ENCODE results near the gene NNT. TPM values are rescaled to one million over a fixed set of nuclear protein-coding genes. Genes with fewer than 3 reads are reported as not detected.

Gene NNT
- polyA plus RNA-seq, 1 donor (not counting 4 experiments of a cell fraction or from before 2014, with no cell fraction given), result 23.3 TPM

- H3K4me1 ChIP-seq (ENCODE audit: control insufficient read depth, extremely low read depth, insufficient read depth, low read length), result no peaks in the 10 kb centered on the region
- H3K4me2 ChIP-seq (ENCODE audit: control insufficient read depth, extremely low read depth, insufficient read depth, low read depth, low read length), result no peak overlapping the region
- no peak overlapping the region for H3K27ac ChIP-seq (ENCODE audit: control insufficient read depth, insufficient read depth, low read length)
- dilution Hi-C loops (cut with MboI; ENCODE audit: extremely low pct_ligation_motif_present, low sequenced_read_pairs), result no loop called here
- no peaks in the 10 kb centered on the region for H4K20me1 ChIP-seq (ENCODE audit: control insufficient read depth, extremely low read depth, insufficient read depth, low read length)
- no peak for DNase-seq (ENCODE audit: low read depth, low spot score)
- peaks cover 0 to 5% of the 10 kb centered on the region in 2 experiments for H3K36me3 ChIP-seq (ENCODE audit: control insufficient read depth in 2 of 2, extremely low read depth in 1 of 2, insufficient read depth in 2 of 2, low read length in 2 of 2)
- H3K79me2 ChIP-seq (ENCODE audit: control insufficient read depth, insufficient read depth, low read length), result no peaks in the 10 kb centered on the region
- no peak overlapping the region for H3K4me3 ChIP-seq (ENCODE audit: control insufficient read depth in 2 of 3, extremely low read depth in 1 of 3, insufficient read depth in 2 of 3, low read depth in 1 of 3, low read length in 3 of 3)
- no peaks in the 10 kb centered on the region for H3K9me1 ChIP-seq (ENCODE audit: control insufficient read depth, extremely low read depth, insufficient read depth, low read length)
- no peaks in the 10 kb centered on the region for H3K27me3 ChIP-seq (ENCODE audit: control insufficient read depth, extremely low read depth, insufficient read depth, low read length)
- no peak overlapping the region for H2AFZ ChIP-seq (ENCODE audit: control insufficient read depth, low read length)
- no peaks in the 10 kb centered on the region for H3K9me3 ChIP-seq (ENCODE audit: control insufficient read depth, low read depth, low read length)
- no peak overlapping the region for H3K9ac ChIP-seq (ENCODE audit: control insufficient read depth, extremely low read depth, insufficient read depth, low read length)
- FAIRE-seq, result no peak
- TF ChIP-seq, protein P1, sequence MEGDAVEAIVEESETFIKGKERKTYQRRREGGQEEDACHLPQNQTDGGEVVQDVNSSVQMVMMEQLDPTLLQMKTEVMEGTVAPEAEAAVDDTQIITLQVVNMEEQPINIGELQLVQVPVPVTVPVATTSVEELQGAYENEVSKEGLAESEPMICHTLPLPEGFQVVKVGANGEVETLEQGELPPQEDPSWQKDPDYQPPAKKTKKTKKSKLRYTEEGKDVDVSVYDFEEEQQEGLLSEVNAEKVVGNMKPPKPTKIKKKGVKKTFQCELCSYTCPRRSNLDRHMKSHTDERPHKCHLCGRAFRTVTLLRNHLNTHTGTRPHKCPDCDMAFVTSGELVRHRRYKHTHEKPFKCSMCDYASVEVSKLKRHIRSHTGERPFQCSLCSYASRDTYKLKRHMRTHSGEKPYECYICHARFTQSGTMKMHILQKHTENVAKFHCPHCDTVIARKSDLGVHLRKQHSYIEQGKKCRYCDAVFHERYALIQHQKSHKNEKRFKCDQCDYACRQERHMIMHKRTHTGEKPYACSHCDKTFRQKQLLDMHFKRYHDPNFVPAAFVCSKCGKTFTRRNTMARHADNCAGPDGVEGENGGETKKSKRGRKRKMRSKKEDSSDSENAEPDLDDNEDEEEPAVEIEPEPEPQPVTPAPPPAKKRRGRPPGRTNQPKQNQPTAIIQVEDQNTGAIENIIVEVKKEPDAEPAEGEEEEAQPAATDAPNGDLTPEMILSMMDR (optimal IDR thresholded peaks at IDR 0.05 in 1 of 3, IDR thresholded peaks at IDR 0.05 in 1 of 3, conservative IDR thresholded peaks at IDR 0.05 in 1 of 3; ENCODE audit: extremely low read depth in 1 of 3, insufficient read depth in 2 of 3, low read length in 3 of 3), result peak in 2 of 3 experiments; percentile 21 to 30
- TF ChIP-seq EZH2 (IDR thresholded peaks at IDR 0.05; ENCODE audit: low read length), result no peak
These were observed 58.1 kb downstream of the NNT start for GRCh38 chr5:43661102-43661501.

GRCh38 chr5:43663916-43664315 lies 60.9 kb downstream of the NNT start:
- Histone ChIP-seq H3K9me3 (ENCODE audit: control insufficient read depth, low read depth, low read length) (no peaks in the 10 kb centered on the region), H3K79me2 (ENCODE audit: control insufficient read depth, insufficient read depth, low read length) (no peaks in the 10 kb centered on the region), H3K9me1 (ENCODE audit: control insufficient read depth, extremely low read depth, insufficient read depth, low read length) (no peaks in the 10 kb centered on the region), H3K4me1 (ENCODE audit: control insufficient read depth, extremely low read depth, insufficient read depth, low read length) (no peaks in the 10 kb centered on the region), H4K20me1 (ENCODE audit: control insufficient read depth, extremely low read depth, insufficient read depth, low read length) (no peaks in the 10 kb centered on the region), H3K27ac (ENCODE audit: control insufficient read depth, insufficient read depth, low read length) (no peak overlapping the region), H3K4me2 (ENCODE audit: control insufficient read depth, extremely low read depth, insufficient read depth, low read depth, low read length) (no peak overlapping the region), H3K27me3 (ENCODE audit: control insufficient read depth, extremely low read depth, insufficient read depth, low read length) (no peaks in the 10 kb centered on the region), H3K4me3 (ENCODE audit: control insufficient read depth in 2 of 3, extremely low read depth in 1 of 3, insufficient read depth in 2 of 3, low read depth in 1 of 3, low read length in 3 of 3) (no peak overlapping the region), H3K9ac (ENCODE audit: control insufficient read depth, extremely low read depth, insufficient read depth, low read length) (no peak overlapping the region), H3K36me3 (ENCODE audit: control insufficient read depth in 2 of 2, extremely low read depth in 1 of 2, insufficient read depth in 2 of 2, low read length in 2 of 2) (peaks cover 0 to 5% of the 10 kb centered on the region in 2 experiments), H2AFZ (ENCODE audit: control insufficient read depth, low read length) (no peak overlapping the region)
- DNase-seq (ENCODE audit: low read depth, low spot score) (no peak), FAIRE-seq (no peak)
- dilution Hi-C loops (cut with MboI; ENCODE audit: extremely low pct_ligation_motif_present, low sequenced_read_pairs), result no loop called here
- no peak for TF ChIP-seq EZH2 (IDR thresholded peaks at IDR 0.05; ENCODE audit: low read length)
- TF ChIP-seq, protein P1 (optimal IDR thresholded peaks at IDR 0.05 in 1 of 3, IDR thresholded peaks at IDR 0.05 in 1 of 3, conservative IDR thresholded peaks at IDR 0.05 in 1 of 3; ENCODE audit: extremely low read depth in 1 of 3, insufficient read depth in 2 of 3, low read length in 3 of 3), result no peak

Measured in keratinocyte (primary cell).